GM12878 (cell line): ENCODE measurements around the gene EHHADH. TPM values are rescaled to one million over a fixed set of nuclear protein-coding genes. Genes with fewer than 3 reads are reported as not detected.

Experiments
- ATAC-seq: fragments of 200-7000 bp; cut with Tn5 transposase; 3 replicates; pipeline ENCODE4 v1.9.1; 2020; ENCODE audit warnings: mild to moderate bottlenecking, moderate library complexity
- BruUV-seq: library from RNA; stranded (reverse); fragments of 400-500 nt; replicated peaks from 2 replicates; lab custom pipeline; 2021; lab: Mats Ljungman, UMichigan
- CTCF ChIA-PET: fragments of 300-600 bp; sonication (Branson Sonifier 250); formaldehyde crosslinking; extraction: SDS; loops from one replicate; lab custom pipeline; 2021; ENCODE audit warnings: inconsistent platforms; lab: Yijun Ruan, JAX
- POLR2A ChIA-PET: fragments of 350-600 bp; formaldehyde crosslinking; extraction: SDS; loops from one replicate; lab custom pipeline; 2021; ENCODE audit warnings: inconsistent platforms; lab: Charles Lee
- RAD21 ChIA-PET: fragments of 300-600 bp; sonication (Branson Sonifier 250); formaldehyde crosslinking; loops from one replicate; lab custom pipeline; 2023; ENCODE audit warnings: antibody characterized with exemption; ENCODE audit not compliant: unreplicated experiment; lab: Charles Lee
- SMC1A ChIA-PET: fragments of 300-600 bp; sonication (Branson Sonifier 250); formaldehyde crosslinking; loops from one replicate; lab custom pipeline; 2023; ENCODE audit not compliant: unreplicated experiment, uncharacterized antibody; lab: Charles Lee
- DNase-seq: peaks from one replicate; pipeline ENCODE4 v3.0.0-alpha.2; 2011; ENCODE audit warnings: low read depth, low spot score
- FAIRE-seq: peaks from 3 replicates; lab custom pipeline; 2011; peaks lifted over from hg19 to GRCh38; lab: Jason Lieb, UNC
- H2AFZ ChIP-seq: 2 replicates; pipeline ENCODE4 v1.6.0; 2011; ENCODE audit warnings: low read depth, low read length, control low read depth; ENCODE audit not compliant: control insufficient read depth
- H3K27ac ChIP-seq: 2 replicates; pipeline ENCODE4 v1.5.1; 2011; ENCODE audit warnings: control low read depth; ENCODE audit not compliant: control insufficient read depth, insufficient read depth
- H3K27me3 ChIP-seq, 2 experiments: replicated peaks in 1 of 2; 2 replicates each; pipeline versions ENCODE4 v1.6.0 to v1.6.1; 2011; ENCODE audit warnings: low read length in 1 of 2; ENCODE audit not compliant: control insufficient read depth in 2 of 2, insufficient read depth in 2 of 2
- H3K36me3 ChIP-seq, 2 experiments: 2 replicates each; pipeline ENCODE4 v1.5.1; 2011; ENCODE audit warnings: low read length in 1 of 2; ENCODE audit not compliant: control insufficient read depth in 2 of 2, insufficient read depth in 2 of 2
- H3K4me1 ChIP-seq: 2 replicates; pipeline ENCODE4 v1.6.1; 2011; ENCODE audit warnings: mild to moderate bottlenecking, low read length, moderate library complexity, mixed read lengths; ENCODE audit not compliant: control insufficient read depth, insufficient read depth
- H3K4me2 ChIP-seq: 2 replicates; pipeline ENCODE4 v1.6.0; 2011; ENCODE audit warnings: control low read depth; ENCODE audit not compliant: control insufficient read depth, insufficient read depth
- H3K4me3 ChIP-seq: fragments of 200-600 bp; sonication (generic); 2 replicates; pipeline ENCODE4 v1.5.1; 2016
- H3K79me2 ChIP-seq: 2 replicates; pipeline ENCODE4 v1.6.0; 2011; ENCODE audit warnings: low read length; ENCODE audit not compliant: control insufficient read depth, insufficient read depth
- H3K9ac ChIP-seq: 2 replicates; pipeline ENCODE4 v1.8.0; 2011; ENCODE audit warnings: low read length, control low read depth, mixed read lengths; ENCODE audit not compliant: control insufficient read depth, insufficient read depth
- H3K9me3 ChIP-seq: replicated peaks from 3 replicates; pipeline ENCODE4 v1.5.1; 2011; ENCODE audit warnings: mild to moderate bottlenecking, low read length; ENCODE audit not compliant: control insufficient read depth, insufficient read depth
- H4K20me1 ChIP-seq: 2 replicates; pipeline ENCODE4 v1.6.0; 2011; ENCODE audit not compliant: control insufficient read depth, insufficient read depth
- BACH1 ChIP-seq: fragments of 450-650 bp; IDR thresholded peaks from 2 replicates; pipeline ENCODE4 v1.6.1; 2017; ENCODE audit warnings: mild to moderate bottlenecking, borderline replicate concordance
- CHD1 ChIP-seq: IDR thresholded peaks from 2 replicates; pipeline ENCODE4 v1.6.1; 2012; ENCODE audit warnings: low read depth, low read length, improper control_type of control experiment
- CTCF ChIP-seq, 3 experiments: IDR thresholded peaks in 2 of 3; conservative IDR thresholded peaks in 1 of 3; 2 replicates each; pipeline ENCODE4 v1.5.1; 2011; ENCODE audit warnings: low read depth in 3 of 3, low read length in 3 of 3, mild to moderate bottlenecking in 3 of 3, control low read depth in 2 of 3, moderate library complexity in 2 of 3, inconsistent platforms in 1 of 3, mixed read lengths in 1 of 3; ENCODE audit not compliant: control insufficient read depth in 2 of 3, insufficient read depth in 1 of 3; ENCODE audit errors: extremely low read depth in 1 of 3
- DPF2 ChIP-seq: fragments of 450-650 bp; IDR thresholded peaks from 2 replicates; pipeline ENCODE4 v1.6.1; 2017; ENCODE audit warnings: mild to moderate bottlenecking
- HDAC2 ChIP-seq: fragments of 200-600 bp; sonication (generic); IDR thresholded peaks from 2 replicates; pipeline ENCODE4 v1.6.1; 2017
- IRF4 ChIP-seq: IDR thresholded peaks from 2 replicates; pipeline ENCODE4 v1.6.1; 2011; ENCODE audit warnings: low read depth, low read length
- NFXL1 ChIP-seq: fragments of 450-650 bp; IDR thresholded peaks from 2 replicates; pipeline ENCODE4 v1.6.1; 2017; ENCODE audit warnings: antibody characterized with exemption, mild to moderate bottlenecking, borderline replicate concordance
- PBX3 ChIP-seq: IDR thresholded peaks from 2 replicates; pipeline ENCODE4 v1.6.1; 2011; ENCODE audit warnings: mild to moderate bottlenecking, low read depth, low read length, moderate library complexity; ENCODE audit not compliant: insufficient replicate concordance
- REST ChIP-seq: IDR thresholded peaks from 2 replicates; pipeline ENCODE4 v1.6.1; 2012; ENCODE audit warnings: mild to moderate bottlenecking, low read depth, low read length
- STAT1 ChIP-seq: fragments of 450-650 bp; conservative IDR thresholded peaks from 2 replicates; pipeline ENCODE4 v1.6.1; 2014; ENCODE audit warnings: antibody characterized with exemption, mild to moderate bottlenecking
- TARDBP ChIP-seq: IDR thresholded peaks from 2 replicates; pipeline ENCODE4 v1.6.1; 2016; ENCODE audit warnings: borderline replicate concordance
- ZNF687 ChIP-seq: fragments of 450-650 bp; IDR thresholded peaks from 2 replicates; pipeline ENCODE4 v1.6.1; 2017; ENCODE audit warnings: mild to moderate bottlenecking, moderate library complexity
- WGBS: methylation state at CpG from one replicate; pipeline ENCODE4 v1.1.6; 2016; ENCODE audit warnings: low lambda C conversion rate; ENCODE audit not compliant: insufficient replicate concordance, insufficient coverage; ENCODE audit errors: missing lambda C conversion rate; 5-methylcytosine and 5-hydroxymethylcytosine counted together
- in situ Hi-C: fragments of 300-500 bp; cut with MboI; formaldehyde crosslinking; loops from 9 replicates; pipeline ENCODE4 v1.14.3; 2018; ENCODE audit warnings: mixed read lengths
- intact Hi-C: fragments of 100-400 bp; cut with micrococcal nuclease; formaldehyde crosslinking; loops from one replicate; pipeline ENCODE4 v1.14.2; 2022; ENCODE audit not compliant: unreplicated experiment
- polyA plus RNA-seq, 11 experiments: library from polyadenylated mRNA; depleted of rRNA in 4 of 11; unstranded in 6 of 11; stranded (reverse) in 5 of 11; fragments of >200 nt; fragmentation: Nextera tagmentation in 4 of 11; fragmentation: Illumina TruSeq in 1 of 11; extraction: Ambion mirVana in 4 of 11; extraction: Trizol in 1 of 11; gene quantifications; 1 replicate in 1 of 11; 2 replicates in 10 of 11; pipeline versions ENCODE4 v1.2.1 to v1.2.3, GENCODE V29; 2011 to 2016; ENCODE audit warnings: inconsistent platforms in 2 of 11, missing spikeins in 2 of 11, low read depth in 1 of 11
- total RNA-seq, 4 experiments: library from RNA; depleted of rRNA in 3 of 4; stranded (reverse); fragments of >200 nt in 3 of 4; fragmentation: Illumina TruSeq in 1 of 4; extraction: Trizol in 1 of 4; gene quantifications; 2 replicates each; pipeline versions ENCODE4 v1.2.1 to v1.2.3, GENCODE V29; 2013 to 2021

EHHADH gene
- total and polyA plus RNA-seq, 10 of the 15 experiments (the other 5 are each of a cell fraction or from before 2014, with no cell fraction given), result 0.96 to 8.4 (median 5.3) TPM

- ATAC-seq (peak; percentile 69), DNase-seq (no peak), FAIRE-seq (no peak)
- no peak overlapping the region for H2AFZ ChIP-seq
- H3K9me3 ChIP-seq, result no peaks in the 10 kb centered on the region
- BruUV-seq, result no TSS peak
- no peak overlapping the region for H3K9ac ChIP-seq
- intact Hi-C loops, result loop anchor here (1.0 kb wide), 1 partner anchor 302 kb away; no protein-coding TSS in a partner anchor
- no peaks in the 10 kb centered on the region for H3K79me2 ChIP-seq
- no peak overlapping the region for H3K27ac ChIP-seq
- H4K20me1 ChIP-seq, result no peaks in the 10 kb centered on the region
- POLR2A ChIA-PET, result interaction anchor here (0.6 to 0.7 kb wide), 2 partner anchors 111 to 275 kb away, joined by 3 read pairs; no protein-coding TSS in a partner anchor
- H3K27me3 ChIP-seq, result no peaks in the 10 kb centered on the region
- no peak overlapping the region for H3K4me2 ChIP-seq
- H3K4me1 ChIP-seq, result peaks cover 21% of the 10 kb centered on the region
- WGBS, result 19% methylated on average over 10 of the region's 10 CpGs
- SMC1A ChIA-PET, result interaction anchor here (0.6 to 2.0 kb wide), 28 partner anchors 9 to 352 kb away, joined by 3 to 12 read pairs (median 4); no protein-coding TSS in a partner anchor
- in situ Hi-C loops, result loop anchor here (5.0 kb wide), 1 partner anchor 300 kb away; no protein-coding TSS in a partner anchor
- CTCF ChIA-PET, result interaction anchor here (0.7 to 4.9 kb wide), 39 partner anchors 8 to 372 kb away, joined by 3 to 36 read pairs (median 4); no protein-coding TSS in a partner anchor
- no peak overlapping the region for H3K4me3 ChIP-seq
- RAD21 ChIA-PET, result interaction anchor here (0.8 to 2.0 kb wide), 9 partner anchors 13 to 616 kb away, joined by 3 to 10 read pairs (median 4); partner anchors contain the start of gene EPHB3
- no peaks in the 10 kb centered on the region for H3K36me3 ChIP-seq
- TF ChIP-seq TARDBP, result no peak
- no peak for TF ChIP-seq NFXL1
- no peak for TF ChIP-seq PBX3
- TF ChIP-seq DPF2, result no peak
- no peak for TF ChIP-seq REST
- peak; percentile 53 to 63 (median 61); a peak in 5 of 6 replicates for TF ChIP-seq CTCF (IDR thresholded peaks at IDR 0.05 in 2 of 3, conservative IDR thresholded peaks at IDR 0.05 in 1 of 3; ENCODE audit: control insufficient read depth in 2 of 3, extremely low read depth in 1 of 3, insufficient read depth in 1 of 3, low read depth in 3 of 3, low read length in 3 of 3)
- TF ChIP-seq IRF4, result no peak
- no peak for TF ChIP-seq BACH1
- TF ChIP-seq ZNF687, result no peak
- TF ChIP-seq STAT1, result no peak
- no peak for TF ChIP-seq HDAC2
- no peak for TF ChIP-seq CHD1
These were observed 77.0 kb downstream of the EHHADH start for GRCh38 chr3:185176750-185177359.
